HuH-7.5 (cell line): ENCODE data around the gene SCN4B.

Experiments
- DNase-seq: peaks from one replicate; pipeline ENCODE4 v3.0.0; 2011; ENCODE audit warnings: low spot score

The SCN4B gene

GRCh38 chr11:118174006-118174567 lies 21.5 kb upstream of the SCN4B start:
- no peak for DNase-seq

- DNase-seq: no peak
Measured at GRCh38 chr11:118172356-118172755, 19.7 kb upstream of the SCN4B start.

GRCh38 chr11:118171269-118172062 lies 18.8 kb upstream of the SCN4B start:
- DNase-seq: peak; percentile 89

- DNase-seq: no peak
Measured at GRCh38 chr11:118170882-118171268, 18.3 kb upstream of the SCN4B start.

GRCh38 chr11:118170231-118170630 lies 17.6 kb upstream of the SCN4B start:
- DNase-seq: no peak

GRCh38 chr11:118169300-118170140 lies 16.9 kb upstream of the SCN4B start:
- DNase-seq: no peak

- no peak for DNase-seq
Measured at GRCh38 chr11:118168751-118169150, 16.1 kb upstream of the SCN4B start.

- DNase-seq: no peak
Measured at GRCh38 chr11:118168316-118168715, 15.7 kb upstream of the SCN4B start.

GRCh38 chr11:118167906-118168305 lies 15.3 kb upstream of the SCN4B start:
- no peak for DNase-seq

- DNase-seq: no peak
Measured at GRCh38 chr11:118167253-118167652, 14.6 kb upstream of the SCN4B start.

- no peak for DNase-seq
Measured at GRCh38 chr11:118166641-118167040, 14.0 kb upstream of the SCN4B start.

GRCh38 chr11:118164885-118165284 lies 12.3 kb upstream of the SCN4B start:
- DNase-seq: no peak

- no peak for DNase-seq
Measured at GRCh38 chr11:118163494-118163893, 10.9 kb upstream of the SCN4B start.

- DNase-seq: no peak
Measured at GRCh38 chr11:118162846-118163245, 10.2 kb upstream of the SCN4B start.

GRCh38 chr11:118161786-118162185 lies 9.2 kb upstream of the SCN4B start:
- no peak for DNase-seq

GRCh38 chr11:118157186-118157895 lies 4.7 kb upstream of the SCN4B start:
- DNase-seq: no peak

GRCh38 chr11:118156531-118157185 lies 4.0 kb upstream of the SCN4B start:
- peak; percentile 49 for DNase-seq

GRCh38 chr11:118155776-118156530 lies 3.3 kb upstream of the SCN4B start:
- no peak for DNase-seq

GRCh38 chr11:118154641-118155040 lies 2.0 kb upstream of the SCN4B start:
- no peak for DNase-seq

GRCh38 chr11:118153976-118154375 lies 1.4 kb upstream of the SCN4B start:
- DNase-seq: no peak

- no peak for DNase-seq
Measured at GRCh38 chr11:118153516-118153915, 893 bp upstream of the SCN4B start.
